HG02973 (cell line): Measurements from ENCODE around the gene POLR2C.
A peak's percentile ranks its signal among the peaks of the same experiment; 100 is the strongest.

ENCODE experiments used
- ATAC-seq: cut with Tn5 transposase; IDR thresholded peaks from one replicate; pipeline ENCODE4 v1.9.1; 2021; ENCODE audit warnings: moderate library complexity; ENCODE audit not compliant: unreplicated experiment

Gene POLR2C

GRCh38 chr16:57517397-57518367 lies 55.2 kb downstream of the POLR2C start:
- ATAC-seq = no peak

GRCh38 chr16:57518520-57518919 lies 56.0 kb downstream of the POLR2C start:
- no peak for ATAC-seq

- no peak for ATAC-seq
These were observed 56.4 kb downstream of the POLR2C start for GRCh38 chr16:57518922-57519321.

- ATAC-seq = peak; percentile 72
These were observed 57.4 kb downstream of the POLR2C start for GRCh38 chr16:57519796-57520360.
